ENCODE measurements around the gene KIAA0232. TPM values are rescaled to one million over a fixed set of nuclear protein-coding genes. Genes with fewer than 3 reads are reported as not detected.

The KIAA0232 gene
- total and polyA plus RNA-seq, 8 donors = 4.0 to 12.4 (median 8.8) TPM

GRCh38 chr4:6848717-6849305 lies 66.3 kb downstream of the KIAA0232 start:
- H3K27me3 ChIP-seq = no peaks in the 10 kb centered on the region
- intact Hi-C loops (cut with DNase I) = no loop called here
- FAIRE-seq = no peak
- H3K27ac ChIP-seq = no peak overlapping the region
- peaks cover 0 to 16% (median 0%) of the 10 kb centered on the region in 3 donors for H3K36me3 ChIP-seq
- H3K9me3 ChIP-seq = no peaks in the 10 kb centered on the region
- WGBS, 2 donors = 92 to 95% methylated on average over 3 of the region's 3 CpGs
- no peak overlapping the region for H3K4me3 ChIP-seq
- no peak for DNase-seq
- ATAC-seq = no peak
- TF ChIP-seq CTCF (IDR thresholded peaks at IDR 0.05) = no peak
- H3K4me1 ChIP-seq = no peaks in the 10 kb centered on the region

- no peak for ATAC-seq
- no peak for DNase-seq
- TF ChIP-seq CTCF (IDR thresholded peaks at IDR 0.05) = no peak
- intact Hi-C loops (cut with DNase I) = no loop called here
- Histone ChIP-seq H3K9me3 (no peaks in the 10 kb centered on the region), H3K36me3 (peaks cover 0 to 16% (median 0%) of the 10 kb centered on the region in 3 donors), H3K27me3 (no peaks in the 10 kb centered on the region), H3K4me1 (no peaks in the 10 kb centered on the region), H3K27ac (no peak overlapping the region), H3K4me3 (no peak overlapping the region)
- 90 to 98% methylated on average over 4 of the region's 4 CpGs for WGBS, 2 donors
- no peak for FAIRE-seq
These were observed 67.2 kb downstream of the KIAA0232 start for GRCh38 chr4:6849691-6850090.

- intact Hi-C loops (cut with DNase I) = no loop called here
- Histone ChIP-seq H3K4me1 (peaks cover 0 to 10% (median 9%) of the 10 kb centered on the region in 3 donors), H3K36me3 (peaks cover 0 to 16% (median 0%) of the 10 kb centered on the region in 3 donors), H3K9me3 (no peaks in the 10 kb centered on the region), H3K4me3 (no peak overlapping the region), H3K27ac (no peak overlapping the region), H3K27me3 (no peaks in the 10 kb centered on the region)
- DNase-seq (no peak), ATAC-seq (no peak), FAIRE-seq (no peak)
- 98 to 99% methylated on average over 5 of the region's 5 CpGs for WGBS, 2 donors
- TF ChIP-seq CTCF (IDR thresholded peaks at IDR 0.05) = no peak
These were observed 68.9 kb downstream of the KIAA0232 start for GRCh38 chr4:6851431-6851830.

- intact Hi-C loops (cut with DNase I) = no loop called here
These were observed 69.4 kb downstream of the KIAA0232 start for GRCh38 chr4:6851962-6852361.

More at GRCh38 chr4:6851962-6852361, 69.4 kb downstream of the KIAA0232 start:
- no peak for ATAC-seq
- Histone ChIP-seq H3K9me3 (no peaks in the 10 kb centered on the region), H3K27ac (no peak overlapping the region), H3K36me3 (peaks cover 0 to 16% (median 0%) of the 10 kb centered on the region in 3 donors), H3K4me3 (no peak overlapping the region), H3K4me1 (peaks cover 0 to 10% (median 9%) of the 10 kb centered on the region in 3 donors), H3K27me3 (no peaks in the 10 kb centered on the region)
- FAIRE-seq = no peak
- WGBS, 2 donors = 58 to 61% methylated on average over 2 of the region's 2 CpGs
- DNase-seq = no peak
- no peak for TF ChIP-seq CTCF (IDR thresholded peaks at IDR 0.05)
